RPMI8226 (cell line): ENCODE data around the gene DGAT2.
"Not testable (repeated sequence)": the region's sequence is repeated elsewhere in the genome, so short reads cannot be mapped to it uniquely, and the experiment has no call there.

Experiments used
- DNase-seq: peaks from one replicate; pipeline ENCODE4 v3.0.0-alpha.2; 2015

DGAT2 gene

DNA sequence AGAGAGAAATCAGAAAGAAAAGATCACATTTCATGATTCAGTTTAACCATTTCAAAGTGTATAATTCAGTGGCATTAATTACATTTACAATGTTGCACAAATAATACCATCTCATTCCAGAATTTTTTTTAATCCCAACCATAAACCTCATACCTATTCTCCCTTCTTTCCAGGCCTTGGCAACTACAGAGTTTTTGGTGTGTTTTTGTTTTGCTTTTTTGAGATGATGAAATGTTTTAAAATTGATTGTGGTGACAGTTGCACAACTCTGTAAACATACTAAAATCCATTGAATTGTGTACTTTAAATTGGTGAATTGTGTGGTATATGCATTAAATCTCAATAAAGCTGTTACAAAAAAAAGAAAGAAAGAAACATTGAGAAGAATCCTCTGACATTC is 13.6 kb upstream of the DGAT2 start:
- DNase-seq, result not testable (repeated sequence)

- no peak for DNase-seq
Measured at GRCh38 chr11:75757651-75758050, 10.9 kb upstream of the DGAT2 start.

- DNase-seq, result no peak
Measured at GRCh38 chr11:75759832-75760231, 8.7 kb upstream of the DGAT2 start.

- DNase-seq, result no peak
Measured at GRCh38 chr11:75760243-75760642, 8.3 kb upstream of the DGAT2 start.

DNA sequence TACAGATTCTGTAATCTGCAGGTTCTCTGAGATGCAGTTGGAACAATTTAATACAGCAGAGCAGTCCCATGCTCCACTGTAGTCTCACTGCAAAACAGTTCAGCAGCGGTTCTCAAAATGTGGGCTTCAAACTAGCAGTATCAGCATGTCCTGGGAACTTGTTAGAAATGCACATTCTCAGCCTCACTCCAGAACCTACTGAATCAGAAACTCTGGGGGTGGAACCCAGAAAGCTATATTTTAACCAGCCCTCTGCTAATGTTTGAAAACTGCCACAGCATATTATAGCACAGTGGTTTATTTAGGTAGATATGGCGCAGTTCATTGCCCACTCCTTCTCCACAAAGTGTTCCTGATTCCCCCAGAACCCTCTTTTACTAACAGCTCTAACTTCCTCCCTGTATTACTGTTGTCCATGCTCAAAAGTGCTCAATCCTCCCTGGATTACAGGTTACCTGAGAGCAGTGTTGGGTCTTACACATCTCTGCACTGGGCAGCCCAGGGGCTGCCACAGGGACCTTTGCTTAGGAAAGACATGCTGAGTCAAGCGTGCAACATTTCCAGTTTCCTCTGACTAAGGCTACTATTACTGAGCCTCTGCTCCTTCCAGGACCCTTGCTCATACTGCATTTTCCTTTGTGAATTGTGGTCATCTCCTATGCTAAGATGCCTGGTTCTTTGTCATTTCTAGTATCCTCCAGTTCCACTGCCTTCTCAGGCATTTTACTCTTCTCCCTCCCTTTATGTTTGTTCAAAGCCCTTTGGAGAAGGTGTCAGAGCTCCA is 7.7 kb upstream of the DGAT2 start:
- DNase-seq, result peak; percentile 26

- no peak for DNase-seq
Measured at GRCh38 chr11:75762158-75762557, 6.4 kb upstream of the DGAT2 start.

- no peak for DNase-seq
Measured at GRCh38 chr11:75762885-75763284, 5.7 kb upstream of the DGAT2 start.

- no peak for DNase-seq
Measured at GRCh38 chr11:75763846-75764245, 4.7 kb upstream of the DGAT2 start.

DNA sequence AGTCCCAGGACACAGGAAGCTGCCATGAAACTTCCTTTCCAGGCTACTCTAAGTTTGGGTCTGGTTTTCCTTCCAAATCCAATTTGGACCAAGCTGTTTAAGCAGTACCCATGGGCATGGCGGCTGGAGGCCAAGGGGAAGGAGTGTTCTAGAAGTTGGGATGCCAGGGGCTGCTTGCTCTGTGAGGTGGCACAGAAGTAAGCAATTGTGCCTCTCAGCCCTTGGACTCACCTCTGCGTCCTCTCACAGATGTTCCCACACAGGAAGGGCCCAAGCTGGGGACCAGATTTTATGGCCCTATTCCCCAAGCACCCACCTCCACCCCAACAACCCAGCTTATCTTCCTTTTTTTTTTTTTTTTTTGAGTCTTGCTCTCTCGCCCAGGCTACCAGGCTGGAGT is 3.5 kb upstream of the DGAT2 start:
- no peak for DNase-seq

GRCh38 chr11:75766443-75767227 is 1.9 kb upstream of the DGAT2 start:
- no peak for DNase-seq

DNA sequence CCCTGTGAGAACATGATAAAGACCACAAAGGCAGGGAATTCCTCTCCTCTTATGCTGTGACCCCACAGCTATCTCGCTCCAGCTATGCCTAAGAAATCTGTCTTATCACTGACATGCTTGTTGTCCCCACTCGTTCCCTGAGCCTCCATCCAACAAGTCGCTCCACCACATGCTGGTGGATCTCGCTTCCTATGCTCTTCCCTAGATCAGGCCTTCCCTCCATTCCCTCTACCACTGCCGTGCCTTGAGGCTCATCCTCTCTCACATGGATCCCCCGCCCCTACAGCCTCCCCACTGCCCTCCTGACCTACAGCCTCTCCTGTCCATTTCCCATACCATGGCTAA is 1.4 kb upstream of the DGAT2 start:
- no peak for DNase-seq

DNA sequence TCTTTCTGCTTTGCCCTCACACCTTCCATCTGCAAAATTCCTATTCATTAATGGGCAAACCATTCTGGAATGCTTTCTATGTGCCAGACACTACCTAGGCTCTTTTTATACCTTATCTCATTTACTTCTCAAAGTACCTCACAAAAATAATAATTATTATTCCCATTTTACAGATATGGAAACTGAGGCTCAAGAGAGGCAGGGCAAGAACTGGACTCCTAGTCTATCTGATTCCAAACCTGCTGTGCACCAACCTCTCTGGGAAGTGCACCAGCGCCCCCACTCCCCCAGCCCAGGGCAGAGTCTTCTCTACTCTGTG is 826 bp upstream of the DGAT2 start:
- no peak for DNase-seq

GRCh38 chr11:75768909-75769771 is 562 bp downstream of the DGAT2 start:
- peak; percentile 24 for DNase-seq

GRCh38 chr11:75770102-75770501 is 1.5 kb downstream of the DGAT2 start:
- DNase-seq, result no peak

DNA sequence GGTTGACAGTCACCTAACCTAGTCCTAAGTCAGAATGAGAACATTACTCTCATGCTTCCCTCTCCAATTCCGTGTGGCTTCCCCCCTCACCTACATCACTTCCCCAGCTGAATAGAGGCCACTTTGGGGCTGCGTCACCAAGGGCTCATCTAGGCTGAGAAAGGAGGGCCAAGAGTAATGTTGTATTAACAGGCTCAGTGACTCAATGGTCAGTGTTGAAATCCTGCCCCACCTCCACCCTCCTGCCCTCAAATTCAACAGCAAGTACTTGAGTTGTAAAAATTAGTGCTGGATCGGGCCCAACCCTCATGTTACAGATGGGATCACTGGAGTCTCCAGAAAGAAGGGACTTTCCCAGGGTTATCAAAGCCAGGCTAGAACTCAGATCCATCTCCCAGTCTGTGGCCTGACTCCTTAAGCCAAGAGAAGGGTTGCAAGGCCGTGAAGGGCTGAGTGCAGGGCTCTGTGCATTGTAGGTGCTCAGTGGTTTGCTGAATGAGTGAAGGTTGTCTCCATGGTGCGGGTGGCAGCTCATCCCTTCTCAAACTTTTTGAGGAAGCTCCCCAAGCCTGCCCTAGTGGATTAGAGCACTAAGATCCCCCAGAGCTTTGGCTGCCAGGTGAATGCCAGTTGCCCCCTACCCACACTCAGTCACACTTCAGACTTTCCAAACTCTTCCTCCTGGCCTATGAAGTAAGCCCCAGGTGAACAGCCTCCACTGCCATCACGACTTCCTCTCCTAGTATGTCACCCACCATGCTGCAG is 3.2 kb downstream of the DGAT2 start:
- no peak for DNase-seq

DNA sequence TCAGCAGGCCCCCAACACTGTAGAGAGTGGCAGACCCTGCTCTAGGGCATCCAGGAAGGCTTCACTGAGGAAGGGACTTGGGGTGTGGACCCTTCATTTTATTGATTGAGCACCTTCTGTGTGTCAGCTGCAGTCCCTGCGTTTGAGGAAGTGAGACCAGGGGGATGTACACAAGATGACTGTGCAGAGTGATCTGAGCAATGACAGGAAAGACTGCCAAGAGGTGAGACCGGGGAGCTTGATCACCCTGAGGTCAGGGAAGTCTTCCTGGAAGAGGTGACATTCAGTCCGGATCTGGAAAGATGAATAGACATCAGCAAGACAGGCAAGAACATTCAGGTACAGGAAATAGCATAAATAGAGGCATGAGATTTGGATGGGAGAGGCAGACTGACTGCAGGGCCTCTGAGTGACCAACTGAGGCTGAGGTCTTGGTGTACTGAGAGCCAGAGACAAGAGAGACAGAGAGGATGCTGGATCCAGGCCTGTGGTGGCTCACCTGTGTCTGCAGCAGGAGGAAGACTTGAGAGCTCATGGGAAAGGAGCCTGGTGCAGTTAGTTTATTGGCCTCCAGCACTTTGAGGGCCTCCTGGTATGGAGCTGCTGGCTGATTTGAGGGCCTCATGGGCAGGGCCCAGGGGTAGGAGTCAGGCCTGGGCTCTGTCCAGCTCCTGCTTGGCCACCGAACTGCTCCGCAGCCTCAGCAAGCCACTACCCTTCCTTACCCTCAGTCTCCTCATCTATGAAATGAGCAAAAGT is 5.2 kb downstream of the DGAT2 start:
- peak; percentile 87 for DNase-seq

- no peak for DNase-seq
Measured at GRCh38 chr11:75775056-75775455, 6.5 kb downstream of the DGAT2 start.

DNA sequence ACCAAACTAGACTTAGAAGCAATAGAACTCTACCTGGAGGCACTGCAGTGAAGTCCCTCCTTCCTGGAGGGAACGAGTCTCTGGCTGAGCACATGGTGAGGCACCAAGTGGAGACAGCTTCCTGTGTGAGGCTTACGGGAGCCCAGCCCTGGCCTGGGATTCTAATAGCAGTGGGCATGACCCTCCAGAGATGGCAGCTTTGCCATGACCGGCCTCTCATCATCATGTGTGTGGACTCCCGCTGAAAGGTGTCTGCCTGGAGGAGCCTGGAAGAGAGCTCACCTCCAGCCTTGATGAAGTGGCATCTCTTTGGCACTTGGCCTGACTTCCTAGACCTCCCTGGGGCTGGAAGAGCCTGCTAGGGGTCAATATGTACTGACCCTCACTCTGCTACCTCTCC is 8.0 kb downstream of the DGAT2 start:
- no peak for DNase-seq

DNA sequence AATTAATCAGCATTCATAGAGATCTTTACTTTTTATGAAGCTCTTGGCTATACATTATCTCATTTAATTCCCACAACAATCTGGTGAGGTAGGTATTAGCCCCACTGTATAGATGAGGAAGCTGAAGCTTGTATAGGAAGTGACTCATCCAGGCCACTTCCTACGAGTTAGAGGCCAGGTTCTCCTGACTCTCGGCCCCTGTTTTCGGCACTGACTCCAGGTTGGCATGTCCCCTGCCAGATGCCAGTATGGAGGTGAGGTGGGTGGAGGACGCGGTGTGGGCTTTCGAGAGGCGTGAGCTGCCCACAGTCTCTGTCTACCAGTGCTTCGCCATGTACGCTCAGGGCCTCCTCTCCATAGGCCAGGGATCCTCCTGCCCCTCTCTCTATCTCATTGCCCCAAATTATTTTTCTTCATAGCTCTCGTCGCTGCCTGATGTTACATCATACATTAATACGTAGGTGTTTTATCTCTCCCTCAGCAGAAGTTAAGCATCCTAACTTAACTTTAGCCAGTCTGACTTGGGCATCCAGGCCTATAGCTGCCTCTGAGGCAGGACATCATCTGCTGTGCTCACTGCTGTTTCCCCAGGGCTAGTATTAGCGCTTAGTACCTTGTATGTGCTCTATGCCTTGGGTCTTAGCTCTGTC is 9.0 kb downstream of the DGAT2 start:
- no peak for DNase-seq

- no peak for DNase-seq
Measured at GRCh38 chr11:75778962-75779361, 10.4 kb downstream of the DGAT2 start.

GRCh38 chr11:75779960-75780359 is 11.4 kb downstream of the DGAT2 start:
- no peak for DNase-seq

GRCh38 chr11:75780888-75781287 is 12.3 kb downstream of the DGAT2 start:
- DNase-seq, result no peak
